ENCODE results near the gene NDUFB10.

Gene NDUFB10

DNA sequence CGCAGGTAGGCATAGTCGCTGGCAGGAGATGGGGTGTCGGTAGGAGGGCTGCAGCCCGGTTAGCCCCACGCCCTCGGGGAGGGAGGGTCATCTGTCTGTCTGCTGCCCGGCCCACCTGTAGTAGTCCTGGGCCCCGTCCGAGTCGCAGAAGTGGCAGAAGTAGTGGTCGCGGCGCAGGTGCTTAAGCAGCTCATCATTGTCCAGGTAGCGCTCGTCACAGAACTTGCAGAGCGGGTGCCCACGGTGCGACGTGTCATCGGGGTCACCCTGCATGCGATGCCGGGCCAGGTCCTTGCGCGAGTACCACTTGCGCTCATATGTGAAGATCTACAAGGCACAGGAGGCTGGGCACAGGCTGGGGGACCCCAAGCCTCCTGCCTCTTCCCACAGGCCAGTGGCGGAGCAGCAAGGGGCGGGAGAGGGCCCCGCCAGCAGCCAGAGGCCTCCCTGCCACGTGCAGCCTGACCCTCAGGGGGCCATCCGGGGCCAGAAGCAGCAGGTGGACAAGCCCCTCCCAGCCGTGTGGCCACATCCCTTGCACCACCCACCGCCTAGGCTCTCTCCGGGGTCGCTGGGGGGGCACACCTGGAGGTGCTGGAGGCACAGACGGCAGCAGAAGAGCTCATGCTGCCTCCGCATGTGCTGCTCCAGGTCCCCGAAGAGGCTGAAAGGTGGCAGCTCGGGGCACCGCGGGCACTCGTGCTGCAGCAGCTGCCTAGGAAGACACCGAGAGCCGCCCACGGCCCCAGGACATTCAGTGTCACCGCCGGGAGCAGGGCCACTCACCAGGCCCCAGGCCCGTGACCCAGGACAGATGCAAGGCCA, 43.3 kb downstream of the NDUFB10 start:
- DNase-seq (ENCODE audit: low read depth), result no peak

- DNase-seq (ENCODE audit: low read depth), result no peak
Observed at GRCh38 chr16:2003231-2003826, 44.0 kb downstream of the NDUFB10 start.

DNA sequence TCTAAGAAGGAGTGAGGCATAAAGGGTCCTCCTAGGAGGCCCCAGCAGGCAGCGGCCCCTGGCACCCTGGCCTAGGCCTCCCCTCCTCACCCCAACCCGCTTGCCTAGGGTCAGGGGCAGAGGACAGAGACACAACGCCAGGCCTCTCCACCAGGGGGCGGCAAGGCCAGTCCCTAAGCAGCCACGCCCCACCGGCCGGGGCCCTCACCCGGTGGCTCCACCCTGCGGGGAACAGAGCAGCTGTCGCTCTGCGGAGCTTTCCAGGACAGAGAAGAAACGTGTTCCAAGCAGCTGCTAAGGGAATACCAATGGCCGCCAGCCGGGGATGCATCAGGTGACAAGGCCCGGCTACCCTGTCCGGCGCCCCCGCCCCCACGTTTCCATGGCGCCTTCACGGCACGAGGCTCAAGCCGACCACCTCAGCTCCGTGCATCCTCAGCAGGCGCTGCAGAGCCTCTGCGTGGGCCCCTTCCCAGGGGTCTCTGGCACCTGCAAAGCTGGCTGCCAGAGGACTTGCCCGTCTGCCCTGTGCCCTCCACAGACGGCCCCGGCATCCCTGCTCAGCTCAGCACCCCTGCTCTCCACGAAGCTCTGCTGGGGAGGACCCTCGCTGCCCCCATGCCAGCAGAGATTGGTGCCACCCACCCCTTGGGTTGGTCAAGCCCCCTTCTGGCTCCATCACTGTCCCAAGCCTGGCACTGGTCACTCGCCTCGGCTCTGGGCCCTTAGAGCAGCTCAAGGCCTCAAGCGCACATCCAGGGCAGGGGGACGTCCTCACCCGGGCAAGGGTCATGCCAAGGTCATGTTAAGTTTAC, 44.7 kb downstream of the NDUFB10 start:
- peak; percentile 65 for DNase-seq (ENCODE audit: low read depth)

DNA sequence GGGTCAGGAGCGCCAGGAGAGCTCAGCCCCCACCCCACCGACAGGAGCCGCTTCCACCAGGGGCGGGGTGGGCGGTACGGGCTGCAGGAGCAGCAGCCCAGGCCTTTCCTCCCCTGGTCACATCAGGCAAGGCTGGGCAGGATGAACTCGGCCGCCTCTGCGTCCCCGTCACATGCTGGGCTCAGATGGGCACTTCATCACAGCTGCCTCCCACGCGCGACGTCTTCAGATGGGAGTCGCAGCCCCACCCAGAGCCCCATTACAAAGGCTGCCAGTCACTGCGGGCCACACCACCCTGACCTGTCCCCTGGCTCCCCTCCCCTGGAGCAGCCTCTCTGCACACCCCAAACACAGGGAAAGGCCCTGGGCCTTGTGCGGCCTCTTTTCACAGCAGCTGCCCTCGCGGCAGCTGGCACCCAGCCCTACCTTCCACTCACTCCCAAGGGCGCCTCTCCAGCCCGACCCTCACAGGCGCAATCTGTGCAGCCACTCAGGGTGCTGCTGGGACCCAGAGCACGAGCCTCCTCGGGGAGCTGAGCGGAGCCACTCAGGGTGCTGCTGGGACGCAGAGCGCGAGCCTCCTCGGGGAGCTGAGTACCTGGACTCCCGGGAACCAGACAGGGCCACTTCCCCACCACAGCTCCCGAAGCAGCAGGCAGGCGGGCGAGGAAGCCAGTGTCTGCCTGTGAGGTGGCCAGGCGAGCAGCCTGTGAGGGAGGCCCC, 45.6 kb downstream of the NDUFB10 start:
- DNase-seq (ENCODE audit: low read depth), result no peak

DNA sequence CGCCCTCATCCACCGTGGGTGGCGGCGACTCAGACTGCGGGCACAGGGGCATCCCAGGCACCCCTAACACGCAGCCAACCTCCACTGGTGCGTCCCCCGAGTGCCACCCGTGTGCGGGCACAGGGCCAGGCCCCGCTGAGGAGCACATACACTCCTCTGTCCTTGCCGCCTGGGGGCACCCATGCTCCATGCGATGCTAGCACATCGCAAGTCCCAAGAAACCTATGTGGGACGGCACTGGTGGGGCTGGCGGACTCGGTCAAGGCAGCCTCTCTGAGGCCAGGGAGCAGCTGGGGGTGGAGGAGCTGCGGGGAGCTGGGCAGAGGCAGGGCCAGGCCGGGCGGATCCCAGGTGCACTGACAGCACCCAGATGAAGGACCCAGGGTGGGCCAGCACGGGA, 46.3 kb downstream of the NDUFB10 start:
- DNase-seq (ENCODE audit: low read depth), result no peak

- no peak for DNase-seq (ENCODE audit: low read depth)
Observed at GRCh38 chr16:2006317-2006716, 47.0 kb downstream of the NDUFB10 start.

- no peak for DNase-seq (ENCODE audit: low read depth)
Observed at GRCh38 chr16:2007081-2007836, 47.9 kb downstream of the NDUFB10 start.

DNA sequence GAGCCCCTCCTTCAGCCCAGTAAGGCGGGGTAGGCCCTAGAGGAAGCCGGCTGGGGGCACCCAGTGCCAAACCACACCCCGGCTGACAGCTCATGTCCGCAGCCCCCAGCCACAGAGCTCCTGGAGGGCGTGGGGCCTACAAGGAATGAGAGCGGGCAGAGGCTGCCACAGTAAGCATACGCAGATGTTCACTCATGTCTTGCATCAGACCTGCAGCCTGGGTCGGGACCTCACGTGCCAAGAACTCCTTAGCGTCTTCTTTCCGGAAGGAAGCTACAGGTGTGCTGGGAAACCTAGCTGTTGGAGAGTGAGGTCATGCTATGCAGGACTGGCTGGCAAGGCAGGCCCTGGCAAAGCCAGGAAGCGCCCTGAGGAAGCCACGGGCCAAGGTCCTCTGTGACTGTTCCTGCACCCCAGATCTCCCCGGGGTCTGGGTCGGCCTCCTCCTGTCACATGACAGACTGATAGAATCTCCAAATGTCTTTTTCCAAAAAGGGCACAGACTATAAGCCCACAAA, 48.7 kb downstream of the NDUFB10 start:
- no peak for DNase-seq (ENCODE audit: low read depth)

GRCh38 chr16:2008631-2009163, 49.4 kb downstream of the NDUFB10 start:
- DNase-seq (ENCODE audit: low read depth), result no peak

DNA sequence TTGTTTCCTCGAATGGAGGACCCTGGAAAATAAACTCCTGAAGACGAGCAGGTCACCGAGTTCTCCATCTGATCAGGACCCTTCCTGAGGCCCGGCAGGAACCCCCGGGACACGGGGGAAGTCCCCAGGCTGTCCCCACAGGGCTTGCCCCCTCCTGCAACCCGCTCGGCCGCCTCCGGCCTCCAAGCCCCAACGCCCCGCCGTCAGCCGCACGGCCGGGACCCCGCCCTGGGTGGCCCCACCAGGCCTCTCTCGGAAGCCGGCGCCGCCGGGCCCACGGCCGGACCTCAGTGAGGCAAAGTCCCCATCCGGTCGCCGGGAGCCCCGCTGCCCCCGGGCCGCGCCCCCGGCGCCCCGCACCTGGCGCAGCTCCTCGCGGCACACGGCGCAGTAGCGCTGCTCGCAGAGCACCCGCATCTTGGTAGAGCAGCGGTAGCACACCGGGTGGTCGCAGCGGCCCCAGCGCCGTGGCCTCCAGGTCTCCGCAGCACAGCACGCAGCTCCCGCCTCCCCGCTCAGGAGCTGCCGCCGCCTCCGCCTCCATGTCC, 49.9 kb downstream of the NDUFB10 start:
- DNase-seq (ENCODE audit: low read depth), result no peak

- DNase-seq (ENCODE audit: low read depth), result peak; percentile 73
Observed at GRCh38 chr16:2009791-2010510, 50.6 kb downstream of the NDUFB10 start, which contains the start of gene ZNF598. TSS of gene ZNF598 (minus strand) at chr16:2009821.

Data from stimulated activated CD8-positive, alpha-beta memory T cell treated with anti-CD3 and anti-CD28 coated beads, Interleukin-12 subunit alpha, Interleukin-12 subunit beta, amount 100 ng/mL, for 4 hours (primary cell).